C4-2B (cell line): ENCODE measurements around the gene FRMPD1.

Source experiments
- H3K27ac ChIP-seq: fragments of 450-650 bp; 2 replicates; pipeline ENCODE4 v1.5.1; 2017
- ZFX ChIP-seq: fragments of 450-650 bp; IDR thresholded peaks from 2 replicates; pipeline ENCODE4 v1.6.1; 2017
- TF ChIP-seq, protein P1 (sequence below): fragments of 450-650 bp; conservative IDR thresholded peaks from 2 replicates; pipeline ENCODE4 v1.5.1; 2017; ENCODE audit warnings: mild to moderate bottlenecking

The FRMPD1 gene

DNA sequence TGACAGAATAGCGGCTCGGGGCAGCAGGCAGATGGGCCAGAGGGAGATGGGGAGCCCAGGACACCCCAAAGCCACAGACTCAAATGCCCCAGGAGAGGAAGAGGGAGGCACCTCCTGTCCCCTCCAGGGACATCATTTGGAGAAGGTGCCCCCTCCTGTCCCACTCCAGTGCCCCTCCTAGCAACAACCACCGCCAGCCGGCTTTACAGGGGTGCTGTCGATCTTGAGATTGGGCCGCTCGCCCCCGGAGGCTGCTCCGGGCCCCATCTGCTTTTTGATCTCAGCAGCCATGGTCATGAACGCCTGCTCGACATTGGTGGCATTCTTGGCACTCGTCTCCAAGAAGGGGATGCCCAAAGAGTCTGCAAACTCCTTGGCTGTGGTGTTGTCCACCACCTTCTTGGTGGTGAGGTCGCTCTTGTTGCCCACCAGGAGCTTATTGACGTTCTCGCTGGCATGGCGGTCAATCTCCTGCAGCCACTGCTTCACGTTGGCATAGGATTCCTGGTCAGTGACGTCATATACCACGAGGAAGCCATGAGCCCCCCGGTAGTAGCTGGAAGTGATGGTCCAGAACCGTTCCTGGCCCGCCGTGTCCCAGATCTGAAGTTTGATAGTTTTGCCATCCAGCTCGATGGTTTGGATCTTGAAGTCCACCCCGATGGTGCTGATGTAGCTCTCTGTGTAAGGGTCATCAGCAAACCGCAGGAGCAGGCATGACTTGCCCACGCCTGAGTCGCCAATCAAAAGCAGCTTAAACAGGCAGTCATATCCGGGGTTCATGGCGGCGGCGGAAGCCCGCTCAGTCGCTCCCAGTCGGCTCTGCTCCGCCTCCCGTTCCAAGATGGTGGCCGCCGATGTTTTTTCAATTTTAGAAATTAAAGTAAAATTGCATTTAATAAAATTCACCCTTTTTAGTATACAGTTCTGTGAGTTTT is 14.0 kb upstream of the FRMPD1 start:
- H3K27ac ChIP-seq = no peak overlapping the region
- TF ChIP-seq ZFX = no peak
- TF ChIP-seq, protein P1, sequence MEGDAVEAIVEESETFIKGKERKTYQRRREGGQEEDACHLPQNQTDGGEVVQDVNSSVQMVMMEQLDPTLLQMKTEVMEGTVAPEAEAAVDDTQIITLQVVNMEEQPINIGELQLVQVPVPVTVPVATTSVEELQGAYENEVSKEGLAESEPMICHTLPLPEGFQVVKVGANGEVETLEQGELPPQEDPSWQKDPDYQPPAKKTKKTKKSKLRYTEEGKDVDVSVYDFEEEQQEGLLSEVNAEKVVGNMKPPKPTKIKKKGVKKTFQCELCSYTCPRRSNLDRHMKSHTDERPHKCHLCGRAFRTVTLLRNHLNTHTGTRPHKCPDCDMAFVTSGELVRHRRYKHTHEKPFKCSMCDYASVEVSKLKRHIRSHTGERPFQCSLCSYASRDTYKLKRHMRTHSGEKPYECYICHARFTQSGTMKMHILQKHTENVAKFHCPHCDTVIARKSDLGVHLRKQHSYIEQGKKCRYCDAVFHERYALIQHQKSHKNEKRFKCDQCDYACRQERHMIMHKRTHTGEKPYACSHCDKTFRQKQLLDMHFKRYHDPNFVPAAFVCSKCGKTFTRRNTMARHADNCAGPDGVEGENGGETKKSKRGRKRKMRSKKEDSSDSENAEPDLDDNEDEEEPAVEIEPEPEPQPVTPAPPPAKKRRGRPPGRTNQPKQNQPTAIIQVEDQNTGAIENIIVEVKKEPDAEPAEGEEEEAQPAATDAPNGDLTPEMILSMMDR = no peak

- TF ChIP-seq, protein P1 = no peak
- no peak for TF ChIP-seq ZFX
Observed at GRCh38 chr9:37639109-37639762, 11.5 kb upstream of the FRMPD1 start.

DNA sequence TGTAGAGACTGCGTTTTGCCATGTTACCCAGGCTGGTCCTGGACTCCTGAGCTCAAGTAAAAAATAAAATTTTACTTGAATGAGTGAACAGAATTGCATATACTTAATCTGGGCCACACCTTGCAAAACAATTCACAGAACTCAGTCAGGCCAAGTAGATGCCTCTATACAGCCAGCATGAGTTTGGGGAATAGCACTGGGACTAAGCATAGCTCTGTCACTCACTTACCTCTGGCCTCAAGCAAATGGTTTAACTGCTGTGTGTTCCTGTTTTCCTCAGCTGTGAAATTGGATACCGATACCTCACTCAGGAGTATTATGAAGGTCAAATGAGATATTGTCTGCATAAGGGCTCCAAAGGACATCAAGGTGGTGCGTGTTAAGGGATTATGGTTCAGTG is 10.9 kb upstream of the FRMPD1 start:
- no peak overlapping the region for H3K27ac ChIP-seq
- TF ChIP-seq, protein P1 = no peak
- TF ChIP-seq ZFX = no peak

More at GRCh38 chr9:37639109-37639762, 11.5 kb upstream of the FRMPD1 start:
- no peak overlapping the region for H3K27ac ChIP-seq

DNA sequence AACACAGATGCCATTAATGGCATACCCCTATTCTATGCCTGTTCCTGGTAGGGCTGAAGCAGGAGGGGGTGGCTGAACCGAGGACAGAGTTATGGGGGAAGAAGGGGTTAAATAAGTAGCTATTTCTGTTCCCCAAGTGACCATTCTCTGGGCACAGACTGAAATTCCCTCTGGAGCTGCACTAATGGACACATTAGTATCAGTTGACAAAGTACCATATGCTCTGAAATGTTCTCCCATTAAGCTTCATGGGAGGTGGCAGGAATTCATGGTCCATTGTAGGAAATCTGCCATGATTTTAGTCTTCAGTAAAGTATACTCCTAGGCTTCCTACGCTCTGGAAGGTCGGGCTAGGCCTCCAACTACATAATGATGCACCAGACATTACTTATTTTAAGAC is 10.5 kb upstream of the FRMPD1 start:
- H3K27ac ChIP-seq = no peak overlapping the region
- TF ChIP-seq, protein P1 = no peak
- no peak for TF ChIP-seq ZFX

DNA sequence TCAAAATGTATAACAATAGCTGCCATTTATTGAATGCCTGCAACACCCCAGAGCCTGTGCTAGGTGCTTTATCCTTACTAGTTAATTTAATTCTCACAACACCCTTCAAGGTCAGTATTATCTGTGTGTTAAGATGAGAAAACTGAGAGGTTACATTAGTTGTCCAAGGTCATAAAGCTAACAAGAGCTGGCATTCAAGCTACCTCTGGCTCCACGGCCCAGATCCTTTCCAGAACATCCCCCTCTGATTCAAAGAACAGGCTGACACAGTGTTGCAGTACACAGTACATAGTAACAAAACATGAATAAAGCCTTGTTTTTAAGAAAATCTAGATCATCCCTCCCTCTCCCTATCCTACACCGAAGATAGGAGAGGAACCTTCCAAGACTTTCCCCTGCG is 9.4 kb upstream of the FRMPD1 start:
- no peak overlapping the region for H3K27ac ChIP-seq
- TF ChIP-seq ZFX = no peak
- TF ChIP-seq, protein P1 = no peak

- TF ChIP-seq ZFX = no peak
- TF ChIP-seq, protein P1 = no peak
- no peak overlapping the region for H3K27ac ChIP-seq
Observed at GRCh38 chr9:37643214-37643613, 7.5 kb upstream of the FRMPD1 start.

DNA sequence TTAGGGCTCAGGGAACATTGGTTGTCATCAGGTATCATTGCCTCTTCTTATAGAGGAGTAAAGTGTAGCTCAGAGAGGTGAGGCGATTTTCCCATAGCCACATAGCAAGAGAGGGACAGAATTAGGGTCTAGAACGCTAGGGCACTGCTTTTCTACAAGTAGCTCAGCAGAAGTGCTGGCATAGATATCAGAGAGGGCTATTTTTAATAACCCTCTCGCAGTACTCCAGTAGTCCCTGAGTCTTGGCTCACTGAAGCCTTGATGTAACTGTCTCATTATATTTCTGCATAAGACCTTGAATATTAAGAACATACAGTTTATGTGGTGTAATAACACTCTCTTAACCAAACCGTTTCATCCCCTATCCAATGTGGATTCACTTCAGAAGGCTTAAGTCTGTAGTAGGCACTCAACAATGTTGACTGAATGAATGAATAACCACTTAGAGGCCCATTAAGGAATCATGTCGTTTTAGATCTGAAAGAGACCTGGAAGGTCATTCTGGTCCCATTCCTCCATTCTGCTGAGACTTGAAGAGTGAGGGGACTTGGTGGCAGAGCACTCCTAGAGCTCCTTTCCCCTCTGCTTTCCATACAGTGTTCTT is 4.7 kb upstream of the FRMPD1 start:
- no peak for TF ChIP-seq ZFX
- TF ChIP-seq, protein P1 = no peak
- H3K27ac ChIP-seq = no peak overlapping the region
